HT1080 (cell line): ENCODE results near the gene MAN1C1. TPM values are rescaled to one million over a fixed set of nuclear protein-coding genes. Genes with fewer than 3 reads are reported as not detected.
A peak's percentile ranks its signal among the peaks of the same experiment; 100 is the strongest.

ENCODE experiments used
- DNase-seq: peaks from one replicate; pipeline ENCODE4 v3.0.0-alpha.2; 2015; ENCODE audit warnings: low read depth
- total RNA-seq: library from RNA; depleted of rRNA; stranded (reverse); fragments of >200 nt; shearing (Covaris generic); gene quantifications from 2 replicates; pipeline ENCODE4 v1.2.3, GENCODE V29; 2014

The MAN1C1 gene
- total RNA-seq, 1 experiment from 2014 or later = not detected

- DNase-seq = no peak
These were observed 196.6 kb downstream of the MAN1C1 start for GRCh38 chr1:25813071-25813733.

GRCh38 chr1:25813734-25814471 lies 197.3 kb downstream of the MAN1C1 start:
- no peak for DNase-seq

GRCh38 chr1:25814549-25815087 lies 198.0 kb downstream of the MAN1C1 start:
- no peak for DNase-seq

GRCh38 chr1:25815208-25816111 lies 198.9 kb downstream of the MAN1C1 start:
- DNase-seq = no peak

GRCh38 chr1:25816112-25816718 lies 199.6 kb downstream of the MAN1C1 start:
- no peak for DNase-seq

GRCh38 chr1:25817840-25818501 lies 201.4 kb downstream of the MAN1C1 start:
- DNase-seq = no peak

- no peak for DNase-seq
These were observed 202.0 kb downstream of the MAN1C1 start for GRCh38 chr1:25818569-25818968.

GRCh38 chr1:25819491-25820246 lies 203.1 kb downstream of the MAN1C1 start, which contains the start of gene MTFR1L:
MTFR1L (plus strand) TSS chr1:25819954; CDS start chr1:25823105, 3,151 bp downstream.
- DNase-seq = peak; percentile 75

GRCh38 chr1:25820247-25821111 lies 203.9 kb downstream of the MAN1C1 start:
- peak; percentile 42 for DNase-seq

GRCh38 chr1:25821112-25821476 lies 204.5 kb downstream of the MAN1C1 start:
- no peak for DNase-seq

GRCh38 chr1:25821630-25822091 lies 205.1 kb downstream of the MAN1C1 start:
- DNase-seq = no peak

- no peak for DNase-seq
These were observed 209.0 kb downstream of the MAN1C1 start for GRCh38 chr1:25825605-25826004.

- DNase-seq = no peak
These were observed 210.0 kb downstream of the MAN1C1 start for GRCh38 chr1:25826571-25826970.

- DNase-seq = no peak
These were observed 211.9 kb downstream of the MAN1C1 start for GRCh38 chr1:25828491-25828890.

GRCh38 chr1:25829046-25829445 lies 212.5 kb downstream of the MAN1C1 start:
- no peak for DNase-seq

GRCh38 chr1:25831569-25832196 lies 215.1 kb downstream of the MAN1C1 start:
- DNase-seq = no peak

GRCh38 chr1:25832336-25833037 lies 215.9 kb downstream of the MAN1C1 start:
- DNase-seq = no peak

GRCh38 chr1:25833158-25833557 lies 216.6 kb downstream of the MAN1C1 start:
- no peak for DNase-seq
